K562 (cell line): ENCODE data around the gene QRICH1. TPM values are rescaled to one million over a fixed set of nuclear protein-coding genes. Genes with fewer than 3 reads are reported as not detected.
A peak's percentile ranks its signal among the peaks of the same experiment; 100 is the strongest.

Experiments
- ATAC-seq: fragments of 200-7000 bp; cut with Tn5 transposase; 3 replicates; pipeline ENCODE4 v1.9.1; 2020; ENCODE audit warnings: moderate library complexity
- BruUV-seq: library from RNA; stranded (reverse); fragments of 400-500 nt; replicated peaks from 2 replicates; lab custom pipeline; 2021; lab: Mats Ljungman, UMichigan
- CTCF ChIA-PET: fragments of 300-600 bp; formaldehyde crosslinking; extraction: SDS; loops from one replicate; lab custom pipeline; 2021; ENCODE audit warnings: low intra/inter-chr PET ratio; lab: Yijun Ruan, JAX
- POLR2A ChIA-PET: fragments of 300-600, 350-650 bp; sonication (Branson Sonifier 250); formaldehyde crosslinking; extraction: SDS; loops from one replicate; lab custom pipeline; 2021; ENCODE audit warnings: antibody characterized with exemption, inconsistent platforms; lab: Yijun Ruan, JAX
- DNase-seq, 4 experiments: peaks; one replicate each; pipeline versions ENCODE4 v3.0.0 to v3.0.0-alpha.2; 2011 to 2018; ENCODE audit warnings: low spot score in 3 of 4, mixed read lengths in 3 of 4; ENCODE audit errors: extremely low read depth in 1 of 4
- FAIRE-seq: peaks from 2 replicates; lab custom pipeline; 2011; peaks lifted over from hg19 to GRCh38; lab: Jason Lieb, UNC
- H2AFZ ChIP-seq: 2 replicates; pipeline ENCODE4 v1.6.0; 2011; ENCODE audit warnings: low read depth, low read length, control low read depth, inconsistent platforms
- H3K27ac ChIP-seq: fragments of 200-600 bp; 3 replicates; pipeline ENCODE4 v1.8.0; 2011; ENCODE audit warnings: low read depth, mild to moderate bottlenecking, control low read depth, inconsistent platforms, low read length, moderate library complexity, mixed read lengths; ENCODE audit errors: extremely low read depth
- H3K27me3 ChIP-seq, 2 experiments: fragments of 300-600 bp in 1 of 2; 2 replicates in 1 of 2; 3 replicates in 1 of 2; pipeline versions ENCODE4 v1.6.0 to v1.8.0; 2011; ENCODE audit warnings: inconsistent platforms in 2 of 2, low read length in 2 of 2, mild to moderate bottlenecking in 1 of 2, mixed read lengths in 1 of 2, moderate library complexity in 1 of 2; ENCODE audit not compliant: control insufficient read depth in 2 of 2, insufficient read depth in 2 of 2
- H3K36me3 ChIP-seq: fragments of 300-600 bp; 3 replicates; pipeline ENCODE4 v1.8.0; 2011; ENCODE audit warnings: mild to moderate bottlenecking, low read length, inconsistent platforms; ENCODE audit not compliant: control insufficient read depth, insufficient read depth
- H3K4me1 ChIP-seq, 2 experiments: fragments of 200-600 bp in 1 of 2; replicated peaks in 1 of 2; 2 replicates in 1 of 2; 3 replicates in 1 of 2; pipeline versions ENCODE4 v1.5.1 to v1.8.0; 2011; ENCODE audit warnings: inconsistent platforms in 2 of 2, low read length in 2 of 2, mild to moderate bottlenecking in 1 of 2, mixed read lengths in 1 of 2, moderate library complexity in 1 of 2; ENCODE audit not compliant: control insufficient read depth in 2 of 2, insufficient read depth in 2 of 2
- H3K4me2 ChIP-seq: 2 replicates; pipeline ENCODE4 v1.6.1; 2011; ENCODE audit warnings: low read length, control low read depth, inconsistent platforms, mixed read lengths; ENCODE audit not compliant: insufficient read depth
- H3K4me3 ChIP-seq: fragments of 200-600 bp; sonication (generic), shearing (Covaris generic); 2 replicates; pipeline ENCODE4 v1.5.1; 2016; ENCODE audit warnings: control low read depth, inconsistent platforms
- H3K79me2 ChIP-seq: fragments of 200-600 bp; 3 replicates; pipeline ENCODE4 v1.8.0; 2011; ENCODE audit warnings: low read length, inconsistent platforms; ENCODE audit not compliant: control insufficient read depth, insufficient read depth
- H3K9ac ChIP-seq, 2 experiments: 2 replicates each; pipeline versions ENCODE4 v1.6.0 to v1.6.1; 2011; ENCODE audit warnings: low read depth in 2 of 2, low read length in 2 of 2, control low read depth in 1 of 2, inconsistent platforms in 1 of 2, mild to moderate bottlenecking in 1 of 2, mixed read lengths in 1 of 2; ENCODE audit not compliant: insufficient read depth in 1 of 2
- H3K9me1 ChIP-seq: one replicate; pipeline ENCODE4 v1.6.0; 2011; ENCODE audit warnings: inconsistent platforms, mild to moderate bottlenecking, low read length, moderate library complexity; ENCODE audit not compliant: control insufficient read depth, insufficient read depth
- H3K9me3 ChIP-seq: replicated peaks from 2 replicates; pipeline ENCODE4 v1.5.1; 2011; ENCODE audit warnings: low read depth, low read length, inconsistent platforms; ENCODE audit not compliant: control insufficient read depth, insufficient read depth
- H4K20me1 ChIP-seq: replicated peaks from 2 replicates; pipeline ENCODE4 v1.6.1; 2011; ENCODE audit warnings: low read length, inconsistent platforms, mixed read lengths; ENCODE audit not compliant: control insufficient read depth, insufficient read depth
- E2F6 ChIP-seq, 2 experiments: IDR thresholded peaks; 2 replicates each; pipeline ENCODE4 v1.6.1; 2011; ENCODE audit warnings: borderline replicate concordance in 1 of 2, control low read depth in 1 of 2, low read depth in 1 of 2, low read length in 1 of 2, mild to moderate bottlenecking in 1 of 2, mixed read lengths in 1 of 2, moderate library complexity in 1 of 2; ENCODE audit not compliant: insufficient read depth in 1 of 2, insufficient read length in 1 of 2, poor library complexity in 1 of 2, severe bottlenecking in 1 of 2; ENCODE audit errors: extremely low read depth in 1 of 2
- POLR2G ChIP-seq: fragments of 200-400 bp; formaldehyde crosslinking; IDR thresholded peaks from 2 replicates; pipeline ENCODE4 v1.6.1; 2017; ENCODE audit warnings: low read depth, mild to moderate bottlenecking, antibody characterized with exemption, low read length, moderate library complexity
- RBFOX2 ChIP-seq: fragments of 200-400 bp; formaldehyde crosslinking; IDR thresholded peaks from 2 replicates; pipeline ENCODE4 v1.6.1; 2017; ENCODE audit warnings: low read depth, mild to moderate bottlenecking, low read length, moderate library complexity
- RBM15 ChIP-seq: fragments of 200-400 bp; formaldehyde crosslinking; IDR thresholded peaks from 2 replicates; pipeline ENCODE4 v1.6.1; 2018; ENCODE audit warnings: mild to moderate bottlenecking, low read length, moderate library complexity; ENCODE audit not compliant: insufficient read depth
- SLC30A9 ChIP-seq: fragments of 250-450 bp; sonication (Bioruptor Pico); IDR thresholded peaks from 2 replicates; pipeline ENCODE4 v1.8.0; 2022; ENCODE audit warnings: mild to moderate bottlenecking, moderate library complexity
- TBL1XR1 ChIP-seq, 2 experiments: IDR thresholded peaks; 2 replicates each; pipeline ENCODE4 v1.6.1; 2012; ENCODE audit warnings: improper control_type of control experiment in 2 of 2, low read length in 2 of 2, mild to moderate bottlenecking in 1 of 2
- ZNF507 ChIP-seq: conservative IDR thresholded peaks from 2 replicates; pipeline ENCODE4 v1.6.1; 2017; ENCODE audit warnings: missing genetic modification characterization, missing compliant biosample characterization
- whole genome bisulfite sequencing: fragments of 100-300 bp; shearing (Covaris generic); methylation state at CpG from one replicate; pipeline ENCODE4 v1.1.6; 2016; ENCODE audit warnings: low coverage, mixed read lengths; ENCODE audit not compliant: insufficient coverage; ENCODE audit errors: missing lambda C conversion rate; 5-methylcytosine and 5-hydroxymethylcytosine counted together
- in situ Hi-C: fragments of 300-500 bp; cut with MboI; formaldehyde crosslinking; loops from 4 replicates; pipeline ENCODE4 v1.15.0; 2018; ENCODE audit warnings: inconsistent platforms, mixed read lengths
- intact Hi-C: fragments of 100-400 bp; cut with micrococcal nuclease; formaldehyde crosslinking; loops from 2 replicates; pipeline ENCODE4 v1.14.2; 2022
- polyA plus RNA-seq, 8 experiments: library from polyadenylated mRNA; depleted of rRNA in 4 of 8; stranded (reverse) in 5 of 8; unstranded in 3 of 8; fragments of >200 nt; fragmentation: Nextera tagmentation in 2 of 8; fragmentation: Illumina TruSeq in 1 of 8; extraction: Ambion mirVana in 2 of 8; extraction: Trizol in 1 of 8; gene quantifications; 2 replicates each; pipeline versions ENCODE4 v1.2.1 to v1.2.3, GENCODE V29; 2011 to 2014; ENCODE audit warnings: inconsistent platforms in 1 of 8, missing spikeins in 1 of 8
- total RNA-seq, 7 experiments: library from RNA; depleted of rRNA in 6 of 7; stranded (reverse); fragments of >200 nt in 6 of 7; fragmentation: Illumina TruSeq in 2 of 7; extraction: Trizol in 2 of 7; gene quantifications; 2 replicates each; pipeline versions ENCODE4 v1.2.1 to v1.2.3, GENCODE V29; 2011 to 2021; ENCODE audit warnings: low replicate concordance in 1 of 7
- TF ChIP-seq, protein P1 (sequence below): sonication (generic); formaldehyde crosslinking; IDR thresholded peaks from 2 replicates; pipeline ENCODE4 v1.8.0; 2023; ENCODE audit warnings: missing genetic modification reagents, mild to moderate bottlenecking, borderline replicate concordance

The QRICH1 gene
- total and polyA plus RNA-seq, 9 of the 15 experiments (the other 6 are each of a cell fraction or from before 2014, with no cell fraction given) = 20.1 to 99.2 (median 56.7) TPM

DNA sequence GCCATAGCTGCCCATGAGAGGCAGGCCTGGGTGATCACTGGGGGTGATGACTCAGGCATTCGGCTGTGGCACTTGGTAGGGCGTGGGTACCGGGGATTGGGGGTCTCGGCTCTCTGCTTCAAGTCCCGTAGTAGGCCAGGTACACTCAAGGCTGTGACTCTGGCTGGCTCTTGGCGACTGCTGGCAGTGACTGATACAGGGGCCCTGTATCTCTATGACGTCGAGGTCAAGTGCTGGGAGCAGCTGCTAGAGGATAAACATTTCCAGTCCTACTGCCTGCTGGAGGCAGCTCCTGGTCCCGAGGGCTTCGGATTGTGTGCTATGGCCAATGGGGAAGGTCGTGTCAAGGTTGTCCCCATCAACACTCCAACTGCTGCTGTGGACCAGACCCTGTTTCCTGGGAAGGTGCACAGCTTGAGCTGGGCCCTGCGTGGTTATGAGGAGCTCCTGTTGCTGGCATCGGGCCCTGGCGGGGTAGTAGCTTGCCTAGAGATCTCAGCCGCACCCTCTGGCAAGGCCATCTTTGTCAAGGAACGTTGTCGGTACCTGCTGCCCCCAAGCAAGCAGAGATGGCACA, 81.3 kb downstream of the QRICH1 start:
- peaks cover 10 to 34% of the 10 kb centered on the region in 2 experiments; a peak in 4 of 5 replicates for H3K4me1 ChIP-seq
- BruUV-seq = no TSS peak
- FAIRE-seq (no peak), DNase-seq (no peak), ATAC-seq (no peak)
- CTCF ChIA-PET = no interaction called here
- peaks cover 59% of the 10 kb centered on the region; the same call in 2 of the 3 replicates for H3K36me3 ChIP-seq
- no peak overlapping the region for H3K4me3 ChIP-seq
- H3K4me2 ChIP-seq = no peak overlapping the region
- peaks cover 54% of the 10 kb centered on the region for H3K79me2 ChIP-seq
- H4K20me1 ChIP-seq = peaks cover 25% of the 10 kb centered on the region
- no peak overlapping the region for H3K27ac ChIP-seq
- in situ Hi-C loops = no loop called here
- no peaks in the 10 kb centered on the region for H3K9me3 ChIP-seq
- H3K27me3 ChIP-seq = no peaks in the 10 kb centered on the region
- peaks cover 8% of the 10 kb centered on the region for H3K9me1 ChIP-seq
- 80% methylated on average over 14 of the region's 17 CpGs for WGBS
- TF ChIP-seq RBFOX2 = peak; percentile 34; the same call in 1 of the 2 replicates
- TF ChIP-seq, protein P1, sequence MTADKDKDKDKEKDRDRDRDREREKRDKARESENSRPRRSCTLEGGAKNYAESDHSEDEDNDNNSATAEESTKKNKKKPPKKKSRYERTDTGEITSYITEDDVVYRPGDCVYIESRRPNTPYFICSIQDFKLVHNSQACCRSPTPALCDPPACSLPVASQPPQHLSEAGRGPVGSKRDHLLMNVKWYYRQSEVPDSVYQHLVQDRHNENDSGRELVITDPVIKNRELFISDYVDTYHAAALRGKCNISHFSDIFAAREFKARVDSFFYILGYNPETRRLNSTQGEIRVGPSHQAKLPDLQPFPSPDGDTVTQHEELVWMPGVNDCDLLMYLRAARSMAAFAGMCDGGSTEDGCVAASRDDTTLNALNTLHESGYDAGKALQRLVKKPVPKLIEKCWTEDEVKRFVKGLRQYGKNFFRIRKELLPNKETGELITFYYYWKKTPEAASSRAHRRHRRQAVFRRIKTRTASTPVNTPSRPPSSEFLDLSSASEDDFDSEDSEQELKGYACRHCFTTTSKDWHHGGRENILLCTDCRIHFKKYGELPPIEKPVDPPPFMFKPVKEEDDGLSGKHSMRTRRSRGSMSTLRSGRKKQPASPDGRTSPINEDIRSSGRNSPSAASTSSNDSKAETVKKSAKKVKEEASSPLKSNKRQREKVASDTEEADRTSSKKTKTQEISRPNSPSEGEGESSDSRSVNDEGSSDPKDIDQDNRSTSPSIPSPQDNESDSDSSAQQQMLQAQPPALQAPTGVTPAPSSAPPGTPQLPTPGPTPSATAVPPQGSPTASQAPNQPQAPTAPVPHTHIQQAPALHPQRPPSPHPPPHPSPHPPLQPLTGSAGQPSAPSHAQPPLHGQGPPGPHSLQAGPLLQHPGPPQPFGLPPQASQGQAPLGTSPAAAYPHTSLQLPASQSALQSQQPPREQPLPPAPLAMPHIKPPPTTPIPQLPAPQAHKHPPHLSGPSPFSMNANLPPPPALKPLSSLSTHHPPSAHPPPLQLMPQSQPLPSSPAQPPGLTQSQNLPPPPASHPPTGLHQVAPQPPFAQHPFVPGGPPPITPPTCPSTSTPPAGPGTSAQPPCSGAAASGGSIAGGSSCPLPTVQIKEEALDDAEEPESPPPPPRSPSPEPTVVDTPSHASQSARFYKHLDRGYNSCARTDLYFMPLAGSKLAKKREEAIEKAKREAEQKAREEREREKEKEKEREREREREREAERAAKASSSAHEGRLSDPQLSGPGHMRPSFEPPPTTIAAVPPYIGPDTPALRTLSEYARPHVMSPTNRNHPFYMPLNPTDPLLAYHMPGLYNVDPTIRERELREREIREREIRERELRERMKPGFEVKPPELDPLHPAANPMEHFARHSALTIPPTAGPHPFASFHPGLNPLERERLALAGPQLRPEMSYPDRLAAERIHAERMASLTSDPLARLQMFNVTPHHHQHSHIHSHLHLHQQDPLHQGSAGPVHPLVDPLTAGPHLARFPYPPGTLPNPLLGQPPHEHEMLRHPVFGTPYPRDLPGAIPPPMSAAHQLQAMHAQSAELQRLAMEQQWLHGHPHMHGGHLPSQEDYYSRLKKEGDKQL (CRISPR knock-in tag) = no peak
- no peak for TF ChIP-seq TBL1XR1 (IDR thresholded peaks at IDR 0.05; ENCODE audit: low read length in 2 of 2)
- TF ChIP-seq POLR2G = peak; percentile 8
- no peak for TF ChIP-seq ZNF507 (tag)
- TF ChIP-seq SLC30A9 (CRISPR knock-in tag) = no peak
- no peak for TF ChIP-seq E2F6 (IDR thresholded peaks at IDR 0.05; ENCODE audit: borderline replicate concordance in 1 of 2, extremely low read depth in 1 of 2, insufficient read depth in 1 of 2, insufficient read length in 1 of 2, low read depth in 1 of 2, low read length in 1 of 2, poor library complexity in 1 of 2, severe bottlenecking in 1 of 2)
- no peak for TF ChIP-seq RBM15
- H3K9ac ChIP-seq = peak overlapping the region in 1 of 2 experiments; percentile 26; a peak in 1 of 4 replicates
- intact Hi-C loops = no loop called here
- POLR2A ChIA-PET = interaction anchor here (0.6 to 1.5 kb wide), 4 partner anchors 10 to 82 kb away, joined by 3 to 7 read pairs (median 4); partner anchors contain the start of genes NDUFAF3 and QRICH1
- no peak overlapping the region for H2AFZ ChIP-seq
